ENCODE measurements around the gene TMEM218. TPM values are rescaled to one million over a fixed set of nuclear protein-coding genes. Genes with fewer than 3 reads are reported as not detected.

Gene TMEM218
- total RNA-seq, 1 donor from 2014 or later, result 6.0 TPM

GRCh38 chr11:125081098-125081798 is 30.2 kb downstream of the TMEM218 start:
- no peak for DNase-seq (ENCODE audit: missing footprints)
- intact Hi-C loops (cut with DNase I), result no loop called here
- no peak for ATAC-seq

GRCh38 chr11:125080531-125080911 is 30.9 kb downstream of the TMEM218 start:
- ATAC-seq, result no peak
- no peak for DNase-seq (ENCODE audit: missing footprints)
- intact Hi-C loops (cut with DNase I), result no loop called here

- DNase-seq (ENCODE audit: missing footprints) (no peak), ATAC-seq (no peak)
- intact Hi-C loops (cut with DNase I), result no loop called here
These were observed 31.4 kb downstream of the TMEM218 start for GRCh38 chr11:125079878-125080530.

- ATAC-seq (no peak), DNase-seq (ENCODE audit: missing footprints) (no peak)
- intact Hi-C loops (cut with DNase I), result no loop called here
These were observed 32.1 kb downstream of the TMEM218 start for GRCh38 chr11:125079151-125079877.

GRCh38 chr11:125078516-125079140 is 32.8 kb downstream of the TMEM218 start:
- intact Hi-C loops (cut with DNase I), result no loop called here
- DNase-seq (ENCODE audit: missing footprints) (no peak), ATAC-seq (no peak)

- DNase-seq (ENCODE audit: missing footprints) (no peak), ATAC-seq (no peak)
- intact Hi-C loops (cut with DNase I), result no loop called here
These were observed 33.4 kb downstream of the TMEM218 start for GRCh38 chr11:125078016-125078415.

- ATAC-seq (no peak), DNase-seq (ENCODE audit: missing footprints) (no peak)
- intact Hi-C loops (cut with DNase I), result no loop called here
These were observed 35.0 kb downstream of the TMEM218 start for GRCh38 chr11:125076378-125076945.

GRCh38 chr11:125075900-125076317 is 35.5 kb downstream of the TMEM218 start:
- no peak for ATAC-seq
- no peak for DNase-seq (ENCODE audit: missing footprints)
- intact Hi-C loops (cut with DNase I), result no loop called here

- intact Hi-C loops (cut with DNase I), result no loop called here
- ATAC-seq, result no peak
- DNase-seq (ENCODE audit: missing footprints), result no peak
These were observed 36.2 kb downstream of the TMEM218 start for GRCh38 chr11:125075242-125075625.

GRCh38 chr11:125074511-125075241 is 36.8 kb downstream of the TMEM218 start:
- ATAC-seq, result no peak

GRCh38 chr11:125073616-125074483 is 37.6 kb downstream of the TMEM218 start:
- no peak for DNase-seq (ENCODE audit: missing footprints)
- intact Hi-C loops (cut with DNase I), result no loop called here
- ATAC-seq, result no peak

More at GRCh38 chr11:125074511-125075241, 36.8 kb downstream of the TMEM218 start:
- intact Hi-C loops (cut with DNase I), result no loop called here
- no peak for DNase-seq (ENCODE audit: missing footprints)

- DNase-seq (ENCODE audit: missing footprints), result peak; percentile 62
- no peak for ATAC-seq
- intact Hi-C loops (cut with DNase I), result no loop called here
These were observed 38.4 kb downstream of the TMEM218 start for GRCh38 chr11:125072961-125073590.

GRCh38 chr11:125072218-125072960 is 39.0 kb downstream of the TMEM218 start:
- intact Hi-C loops (cut with DNase I), result no loop called here
- DNase-seq (ENCODE audit: missing footprints), result no peak
- peak; percentile 35 for ATAC-seq

- no peak for ATAC-seq
- DNase-seq (ENCODE audit: missing footprints), result no peak
- intact Hi-C loops (cut with DNase I), result no loop called here
These were observed 39.6 kb downstream of the TMEM218 start for GRCh38 chr11:125071846-125072217.

GRCh38 chr11:125071435-125071834 is 40.0 kb downstream of the TMEM218 start:
- DNase-seq (ENCODE audit: missing footprints) (no peak), ATAC-seq (peak; percentile 14)
- intact Hi-C loops (cut with DNase I), result no loop called here

GRCh38 chr11:125070699-125071254 is 40.6 kb downstream of the TMEM218 start:
- peak; percentile 87 for ATAC-seq
- DNase-seq (ENCODE audit: missing footprints), result peak; percentile 83
- intact Hi-C loops (cut with DNase I), result no loop called here

All from Right ventricle myocardium inferior (tissue), 1 donor.